ENCODE measurements around the gene DCAF16.

DNA sequence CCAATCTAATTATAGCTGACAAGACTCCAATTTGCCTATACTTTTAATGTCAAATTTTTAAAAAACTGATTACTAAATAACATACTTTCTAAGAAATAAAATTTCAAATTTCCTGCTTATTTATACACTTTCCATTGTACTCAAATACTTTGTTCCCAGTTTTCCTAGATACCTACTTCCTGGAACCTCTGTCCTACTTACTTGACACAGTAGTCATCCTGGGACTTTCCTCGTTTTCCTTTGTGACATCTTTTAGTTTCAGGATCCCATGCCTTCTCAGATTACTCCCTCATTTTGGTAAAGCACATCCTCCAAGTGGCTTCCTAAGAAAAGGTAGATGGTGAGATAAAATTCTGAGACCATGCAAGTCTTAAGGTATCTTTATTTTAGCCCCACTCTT, 15.8 kb downstream of the DCAF16 start:
- TF ChIP-seq, protein P1, sequence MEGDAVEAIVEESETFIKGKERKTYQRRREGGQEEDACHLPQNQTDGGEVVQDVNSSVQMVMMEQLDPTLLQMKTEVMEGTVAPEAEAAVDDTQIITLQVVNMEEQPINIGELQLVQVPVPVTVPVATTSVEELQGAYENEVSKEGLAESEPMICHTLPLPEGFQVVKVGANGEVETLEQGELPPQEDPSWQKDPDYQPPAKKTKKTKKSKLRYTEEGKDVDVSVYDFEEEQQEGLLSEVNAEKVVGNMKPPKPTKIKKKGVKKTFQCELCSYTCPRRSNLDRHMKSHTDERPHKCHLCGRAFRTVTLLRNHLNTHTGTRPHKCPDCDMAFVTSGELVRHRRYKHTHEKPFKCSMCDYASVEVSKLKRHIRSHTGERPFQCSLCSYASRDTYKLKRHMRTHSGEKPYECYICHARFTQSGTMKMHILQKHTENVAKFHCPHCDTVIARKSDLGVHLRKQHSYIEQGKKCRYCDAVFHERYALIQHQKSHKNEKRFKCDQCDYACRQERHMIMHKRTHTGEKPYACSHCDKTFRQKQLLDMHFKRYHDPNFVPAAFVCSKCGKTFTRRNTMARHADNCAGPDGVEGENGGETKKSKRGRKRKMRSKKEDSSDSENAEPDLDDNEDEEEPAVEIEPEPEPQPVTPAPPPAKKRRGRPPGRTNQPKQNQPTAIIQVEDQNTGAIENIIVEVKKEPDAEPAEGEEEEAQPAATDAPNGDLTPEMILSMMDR (IDR thresholded peaks at IDR 0.05): no peak
- TF ChIP-seq EZH2 (IDR thresholded peaks at IDR 0.05; ENCODE audit: borderline replicate concordance, insufficient read depth, low read depth, low read length, poor library complexity, severe bottlenecking): no peak
